ENCODE results near the gene PNPLA3. TPM values are rescaled to one million over a fixed set of nuclear protein-coding genes. Genes with fewer than 3 reads are reported as not detected.

Gene PNPLA3
- total and polyA plus RNA-seq, 9 of the 15 experiments (the other 6 are each of a cell fraction or from before 2014, with no cell fraction given): 0.20 to 0.48 (median 0.38) TPM; not detected in 6

GRCh38 chr22:43951391-43951790 is 27.8 kb downstream of the PNPLA3 start:
- 26% methylated on average over 5 of the region's 5 CpGs for WGBS (ENCODE audit: insufficient coverage, low coverage, missing lambda C conversion rate)
- ATAC-seq (no peak), FAIRE-seq (no peak)

GRCh38 chr22:43951966-43952365 is 28.4 kb downstream of the PNPLA3 start:
- no peak overlapping the region for H3K27ac ChIP-seq (ENCODE audit: extremely low read depth, low read depth, low read length)
- 33% methylated on average over 2 of the region's 7 CpGs for WGBS (ENCODE audit: insufficient coverage, low coverage, missing lambda C conversion rate)
- ChIA-PET POLR2A (interaction anchor here (0.7 to 1.2 kb wide), 2 partner anchors 9 to 259 kb away, joined by 3 read pairs; no protein-coding TSS in a partner anchor), CTCF (ENCODE audit: low intra/inter-chr PET ratio) (no interaction called here)
- H3K4me2 ChIP-seq (ENCODE audit: insufficient read depth, low read length): no peak overlapping the region
- no peak for DNase-seq (ENCODE audit: extremely low read depth in 1 of 4, low spot score in 3 of 4)
- no peaks in the 10 kb centered on the region for H4K20me1 ChIP-seq (replicated peaks; ENCODE audit: control insufficient read depth, insufficient read depth, low read length)
- no peak for FAIRE-seq
- in situ Hi-C loops (cut with MboI) (no loop called here), intact Hi-C loops (cut with micrococcal nuclease) (no loop called here)
- H3K9ac ChIP-seq (ENCODE audit: insufficient read depth in 1 of 2, low read depth in 2 of 2, low read length in 2 of 2): no peak overlapping the region
- no peaks in the 10 kb centered on the region for H3K9me3 ChIP-seq (replicated peaks; ENCODE audit: control insufficient read depth, insufficient read depth, low read depth, low read length)
- no peak overlapping the region for H2AFZ ChIP-seq (ENCODE audit: low read depth, low read length)
- no peak for ATAC-seq
- BruUV-seq (replicated peaks): no TSS peak
- no peak overlapping the region for H3K4me3 ChIP-seq
- H3K9me1 ChIP-seq (ENCODE audit: control insufficient read depth, insufficient read depth, low read length): peaks cover 4% of the 10 kb centered on the region
- peaks cover 30% of the 10 kb centered on the region for H3K79me2 ChIP-seq (ENCODE audit: control insufficient read depth, insufficient read depth, low read length)
- H3K4me1 ChIP-seq (replicated peaks in 1 of 2; ENCODE audit: control insufficient read depth in 2 of 2, insufficient read depth in 2 of 2, low read length in 2 of 2): peaks cover 11 to 14% of the 10 kb centered on the region in 2 experiments; a peak in 3 of 5 replicates
- H3K36me3 ChIP-seq (ENCODE audit: control insufficient read depth, insufficient read depth, low read length): no peaks in the 10 kb centered on the region
- H3K27me3 ChIP-seq (ENCODE audit: control insufficient read depth in 2 of 2, insufficient read depth in 2 of 2, low read length in 2 of 2): no peaks in the 10 kb centered on the region
- TF ChIP-seq POLR2H (tag; IDR thresholded peaks at IDR 0.05; ENCODE audit: low read depth) (no peak), DIDO1 (tag; IDR thresholded peaks at IDR 0.05; ENCODE audit: low read depth) (no peak), KAT7 (CRISPR knock-in tag; IDR thresholded peaks at IDR 0.05; ENCODE audit: borderline replicate concordance) (no peak), HDAC3 (IDR thresholded peaks at IDR 0.05; ENCODE audit: borderline replicate concordance, partially characterized antibody) (no peak), TAF15 (IDR thresholded peaks at IDR 0.05; ENCODE audit: low read depth, low read length) (no peak), TEAD4 (IDR thresholded peaks at IDR 0.05; ENCODE audit: low read length) (no peak), TEAD4 (CRISPR knock-in tag; IDR thresholded peaks at IDR 0.05; ENCODE audit: borderline replicate concordance) (no peak)
- TF ChIP-seq, protein P1, sequence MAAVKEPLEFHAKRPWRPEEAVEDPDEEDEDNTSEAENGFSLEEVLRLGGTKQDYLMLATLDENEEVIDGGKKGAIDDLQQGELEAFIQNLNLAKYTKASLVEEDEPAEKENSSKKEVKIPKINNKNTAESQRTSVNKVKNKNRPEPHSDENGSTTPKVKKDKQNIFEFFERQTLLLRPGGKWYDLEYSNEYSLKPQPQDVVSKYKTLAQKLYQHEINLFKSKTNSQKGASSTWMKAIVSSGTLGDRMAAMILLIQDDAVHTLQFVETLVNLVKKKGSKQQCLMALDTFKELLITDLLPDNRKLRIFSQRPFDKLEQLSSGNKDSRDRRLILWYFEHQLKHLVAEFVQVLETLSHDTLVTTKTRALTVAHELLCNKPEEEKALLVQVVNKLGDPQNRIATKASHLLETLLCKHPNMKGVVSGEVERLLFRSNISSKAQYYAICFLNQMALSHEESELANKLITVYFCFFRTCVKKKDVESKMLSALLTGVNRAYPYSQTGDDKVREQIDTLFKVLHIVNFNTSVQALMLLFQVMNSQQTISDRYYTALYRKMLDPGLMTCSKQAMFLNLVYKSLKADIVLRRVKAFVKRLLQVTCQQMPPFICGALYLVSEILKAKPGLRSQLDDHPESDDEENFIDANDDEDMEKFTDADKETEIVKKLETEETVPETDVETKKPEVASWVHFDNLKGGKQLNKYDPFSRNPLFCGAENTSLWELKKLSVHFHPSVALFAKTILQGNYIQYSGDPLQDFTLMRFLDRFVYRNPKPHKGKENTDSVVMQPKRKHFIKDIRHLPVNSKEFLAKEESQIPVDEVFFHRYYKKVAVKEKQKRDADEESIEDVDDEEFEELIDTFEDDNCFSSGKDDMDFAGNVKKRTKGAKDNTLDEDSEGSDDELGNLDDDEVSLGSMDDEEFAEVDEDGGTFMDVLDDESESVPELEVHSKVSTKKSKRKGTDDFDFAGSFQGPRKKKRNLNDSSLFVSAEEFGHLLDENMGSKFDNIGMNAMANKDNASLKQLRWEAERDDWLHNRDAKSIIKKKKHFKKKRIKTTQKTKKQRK (IDR thresholded peaks at IDR 0.05; ENCODE audit: borderline replicate concordance, low read depth, low read length): no peak

More at GRCh38 chr22:43951391-43951790, 27.8 kb downstream of the PNPLA3 start:
- DNase-seq (ENCODE audit: extremely low read depth in 1 of 4, low spot score in 3 of 4): no peak
- no peaks in the 10 kb centered on the region for H3K36me3 ChIP-seq (ENCODE audit: control insufficient read depth, insufficient read depth, low read length)
- H2AFZ ChIP-seq (ENCODE audit: low read depth, low read length): no peak overlapping the region
- CTCF ChIA-PET (ENCODE audit: low intra/inter-chr PET ratio): no interaction called here
- no peak overlapping the region for H3K9ac ChIP-seq (ENCODE audit: insufficient read depth in 1 of 2, low read depth in 2 of 2, low read length in 2 of 2)
- H3K27me3 ChIP-seq (ENCODE audit: control insufficient read depth in 2 of 2, insufficient read depth in 2 of 2, low read length in 2 of 2): no peaks in the 10 kb centered on the region
- H3K9me1 ChIP-seq (ENCODE audit: control insufficient read depth, insufficient read depth, low read length): peaks cover 2% of the 10 kb centered on the region
- POLR2A ChIA-PET: interaction anchor here (1.2 kb wide), 1 partner anchor 9 kb away, joined by 3 read pairs; no protein-coding TSS in a partner anchor
- intact Hi-C loops (cut with micrococcal nuclease) (no loop called here), in situ Hi-C loops (cut with MboI) (no loop called here)
- H3K4me3 ChIP-seq: no peak overlapping the region
- no peak for TF ChIP-seq TAF1 (IDR thresholded peaks at IDR 0.05; ENCODE audit: control insufficient read depth, extremely low read depth, insufficient read depth, low read length, severe bottlenecking)
- no peak for TF ChIP-seq ZNF780A (CRISPR knock-in tag; IDR thresholded peaks at IDR 0.05)
- no peak for TF ChIP-seq HOXB6 (CRISPR knock-in tag; IDR thresholded peaks at IDR 0.05; ENCODE audit: borderline replicate concordance)
- no peak for TF ChIP-seq SIN3A (IDR thresholded peaks at IDR 0.05; ENCODE audit: borderline replicate concordance in 2 of 2, control insufficient read depth in 1 of 2, low read depth in 2 of 2, low read length in 2 of 2)
- TF ChIP-seq ZNF12 (CRISPR knock-in tag; IDR thresholded peaks at IDR 0.05): no peak
- no peak for TF ChIP-seq LCOR (CRISPR knock-in tag; IDR thresholded peaks at IDR 0.05)
- no peak for TF ChIP-seq ZNF551 (CRISPR knock-in tag; IDR thresholded peaks at IDR 0.05)
- peaks cover 8 to 14% of the 10 kb centered on the region in 2 experiments; a peak in 3 of 5 replicates for H3K4me1 ChIP-seq (replicated peaks in 1 of 2; ENCODE audit: control insufficient read depth in 2 of 2, insufficient read depth in 2 of 2, low read length in 2 of 2)
- H3K4me2 ChIP-seq (ENCODE audit: insufficient read depth, low read length): no peak overlapping the region
- H3K27ac ChIP-seq (ENCODE audit: extremely low read depth, low read depth, low read length): no peak overlapping the region
- H3K79me2 ChIP-seq (ENCODE audit: control insufficient read depth, insufficient read depth, low read length): peaks cover 24% of the 10 kb centered on the region
- H3K9me3 ChIP-seq (replicated peaks; ENCODE audit: control insufficient read depth, insufficient read depth, low read depth, low read length): no peaks in the 10 kb centered on the region
- no peaks in the 10 kb centered on the region for H4K20me1 ChIP-seq (replicated peaks; ENCODE audit: control insufficient read depth, insufficient read depth, low read length)
- BruUV-seq (replicated peaks): no TSS peak

All from K562 (cell line).